K562 treated with DMSO at 1 percent for 48 hours (cell line): ENCODE measurements around the gene PPP6C. TPM values are rescaled to one million over a fixed set of nuclear protein-coding genes. Genes with fewer than 3 reads are reported as not detected.

Experiments
- total RNA-seq: library from RNA; unstranded; fragments of 300-600 nt; gene quantifications from 2 replicates; pipeline ENCODE4 v1.2.3, GENCODE V29; 2022; ENCODE audit warnings: low replicate concordance; ENCODE audit errors: extremely low read depth

PPP6C gene
- not detected in 2 replicates for total RNA-seq

GRCh38 chr9:125189361-125190289 is at the start of gene PPP6C:
Gene PPP6C, minus strand, starts transcription at chr9:125189803. Its CDS starts 85 bp downstream, at chr9:125189718.

GRCh38 chr9:125200216-125201047 is 10.8 kb upstream of the PPP6C start, which contains the start of gene RABEPK:
Gene RABEPK, plus strand, starts transcription at chr9:125200542. Its CDS starts 2,472 bp downstream, at chr9:125203014.

GRCh38 chr9:125143377-125144090 is 46.1 kb downstream of the PPP6C start, which contains the start of gene SCAI:
Gene SCAI, minus strand, starts transcription at chr9:125143528. Its CDS starts 91 bp downstream, at chr9:125143437.

Other genes with a start within 250 kb of the PPP6C start
- not detected in 2 replicates for gene GOLGA1, start 248.7 kb downstream of the PPP6C start, total RNA-seq
- gene SCAI, start 46.3 kb downstream of the PPP6C start, total RNA-seq: not detected in 2 replicates
- 1,334 TPM in 1 of 2 replicates, not detected in the other for gene RABEPK, start 10.7 kb upstream of the PPP6C start, total RNA-seq
- 217 TPM in 1 of 2 replicates, not detected in the other for gene HSPA5, start 51.5 kb upstream of the PPP6C start, total RNA-seq
- not detected in 2 replicates for gene GAPVD1, start 72.0 kb upstream of the PPP6C start, total RNA-seq